K562 treated with DMSO at 1 percent for 4 hours (cell line): Measurements from ENCODE around the gene OR4C5. TPM values are rescaled to one million over a fixed set of nuclear protein-coding genes. Genes with fewer than 3 reads are reported as not detected.

Experiments
- total RNA-seq: library from RNA; unstranded; fragments of 300-600 nt; gene quantifications from 2 replicates; pipeline ENCODE4 v1.2.3, GENCODE V29; 2022; ENCODE audit not compliant: insufficient read depth

Gene OR4C5
- not detected in 2 replicates for total RNA-seq

DNA sequence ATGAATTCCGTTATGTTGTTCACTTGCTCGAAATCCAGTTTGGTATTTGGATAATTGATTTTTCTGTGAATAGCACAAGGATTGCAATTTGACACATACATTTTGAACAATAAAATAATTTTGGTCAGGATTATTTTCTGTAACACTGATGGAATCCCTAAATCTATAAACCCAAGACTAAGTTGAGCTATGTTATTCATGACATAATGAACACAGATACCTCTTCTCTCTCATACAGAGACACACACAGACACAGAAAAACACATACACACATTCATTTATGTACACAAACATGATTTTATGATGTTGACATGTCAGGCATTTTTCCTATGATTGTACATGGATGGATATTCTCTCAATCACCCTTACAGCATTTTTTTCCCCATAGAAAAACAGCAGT lies at the start of gene OR4C5:
TSS of gene OR4C5 (minus strand) at position 101 of the 400 bp plus-strand sequence. CDS start at position 101, 0 bp downstream.

DNA sequence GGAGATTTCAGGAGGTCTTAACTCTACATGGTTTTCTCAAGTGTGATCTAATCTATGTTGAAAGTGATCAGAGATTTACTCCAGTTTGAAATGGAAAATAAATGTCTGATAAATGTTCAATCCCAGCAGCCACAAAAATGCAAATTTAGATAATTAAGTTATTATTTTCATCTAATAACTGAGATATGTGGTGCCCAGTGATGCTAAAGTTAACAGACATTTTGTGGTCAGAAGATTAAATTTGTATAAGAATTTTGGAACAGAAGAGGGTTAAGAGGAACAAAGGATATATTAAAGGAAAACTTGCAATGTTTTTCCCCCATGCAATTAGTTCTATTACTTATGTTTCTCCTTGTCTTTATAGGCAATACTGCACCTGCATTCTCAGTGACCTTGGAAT lies 41.6 kb downstream of the OR4C5 start, which contains the start of gene OR4C3:
TSS of gene OR4C3 (plus strand) at position 301 of the 400 bp plus-strand sequence. CDS start 102 bp downstream, outside the sequence.

Other genes starting within 250 kb of the OR4C5 start
- gene OR4B1, start 149.7 kb downstream of the OR4C5 start, total RNA-seq, result not detected in 2 replicates
- gene OR4X2, start 121.4 kb downstream of the OR4C5 start, total RNA-seq, result not detected in 2 replicates
- not detected in 2 replicates for gene OR4X1, start 102.6 kb downstream of the OR4C5 start, total RNA-seq
- not detected in 2 replicates for gene OR4S1, start 60.2 kb downstream of the OR4C5 start, total RNA-seq
- not detected in 2 replicates for gene OR4C3, start 41.5 kb downstream of the OR4C5 start, total RNA-seq
- gene OR4A47, start 122.3 kb upstream of the OR4C5 start, total RNA-seq, result not detected in 2 replicates